Measurements from ENCODE around the gene RNF123.
"Not testable (repeated sequence)": the region's sequence is repeated elsewhere in the genome, so short reads cannot be mapped to it uniquely, and the experiment has no call there.

Gene RNF123

DNA sequence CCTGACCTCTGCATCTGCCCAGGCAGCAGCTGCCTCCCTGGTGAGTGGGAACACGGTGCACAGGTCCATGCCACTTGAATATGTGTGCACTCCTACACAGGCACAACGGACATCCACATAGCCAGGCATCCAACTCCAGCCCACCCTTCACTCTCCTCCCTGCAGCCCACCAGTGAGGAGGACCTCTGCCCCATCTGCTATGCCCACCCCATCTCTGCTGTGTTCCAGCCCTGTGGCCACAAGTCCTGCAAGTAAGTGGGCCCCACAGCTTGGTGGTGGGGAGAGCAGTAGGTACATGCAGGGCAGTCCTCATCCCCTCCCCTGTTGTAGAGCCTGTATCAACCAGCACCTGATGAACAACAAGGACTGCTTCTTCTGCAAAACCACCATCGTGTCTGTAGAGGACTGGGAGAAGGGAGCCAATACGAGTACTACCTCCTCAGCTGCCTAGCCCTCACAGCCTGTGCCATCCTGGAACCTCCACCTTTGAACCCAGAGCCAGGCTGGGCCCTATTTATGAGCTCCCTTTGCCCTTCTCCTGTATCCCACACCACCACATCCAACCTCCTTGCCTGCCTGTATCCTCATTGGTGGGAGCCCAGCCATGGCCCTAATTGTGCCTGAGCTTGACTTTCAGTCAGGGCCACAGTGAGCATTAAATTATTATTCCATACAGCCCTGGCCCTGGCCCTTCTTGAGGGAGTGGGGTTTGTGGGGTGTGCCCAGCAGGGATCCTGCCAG is 31.7 kb downstream of the RNF123 start:
- peak; percentile 13 for DNase-seq (ENCODE audit: low spot score)

DNA sequence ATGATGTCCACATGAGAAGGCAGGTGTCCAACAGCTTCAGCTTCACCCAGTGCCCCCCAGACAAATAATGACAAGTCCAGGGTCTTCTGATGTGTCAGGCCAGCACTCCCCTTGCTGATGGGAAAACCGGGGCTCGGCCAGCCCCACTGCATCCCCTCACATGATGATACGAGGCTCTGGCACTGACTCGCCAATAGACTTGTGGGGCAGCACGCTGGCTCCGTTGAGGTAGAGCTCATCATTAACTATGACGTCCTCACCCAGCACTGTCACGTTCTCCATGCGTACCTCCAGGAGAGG is 32.2 kb downstream of the RNF123 start:
- peak; percentile 6 for DNase-seq (ENCODE audit: low spot score)

DNA sequence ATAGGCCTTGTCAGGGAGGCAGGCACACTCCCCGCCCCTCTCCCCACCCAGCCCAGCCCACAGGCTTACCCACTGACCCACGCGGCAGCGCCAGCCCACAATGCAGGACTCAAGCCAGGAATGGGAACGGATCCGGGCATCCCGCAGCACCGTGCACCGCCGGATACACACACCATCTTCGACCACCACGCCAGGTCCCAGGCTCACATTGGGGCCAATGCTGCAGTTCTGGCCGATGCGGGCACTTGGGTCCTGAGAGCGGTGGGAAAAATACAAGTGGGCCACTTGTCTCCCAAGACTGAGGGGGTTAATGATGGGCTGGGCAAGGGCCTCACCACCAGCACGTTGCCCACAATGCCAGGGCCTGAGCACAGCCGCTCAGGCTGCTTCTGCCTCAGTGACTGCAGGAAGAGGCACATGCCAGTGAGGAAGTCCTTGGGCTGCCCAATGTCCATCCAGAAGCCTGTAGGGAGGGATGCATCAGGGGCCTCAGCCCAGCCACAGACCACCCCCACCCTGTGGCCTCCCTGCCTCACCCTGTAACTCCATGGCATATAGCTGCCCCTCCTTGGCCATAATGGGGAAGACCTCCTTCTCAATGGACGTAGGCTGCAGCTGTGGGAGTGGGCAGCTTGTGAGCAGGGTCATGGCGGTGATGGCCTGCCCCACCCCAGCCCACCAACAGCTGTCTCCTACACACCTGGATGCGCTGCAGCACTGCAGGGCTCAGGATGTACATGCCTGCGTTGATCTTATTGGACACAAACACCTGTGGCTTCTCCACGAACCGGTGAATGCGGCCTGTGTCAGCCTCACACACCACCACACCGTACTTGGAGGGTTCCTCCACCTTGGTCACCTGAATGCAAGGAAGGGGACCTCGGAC is 32.8 kb downstream of the RNF123 start:
- DNase-seq (ENCODE audit: low spot score) = peak; percentile 15

GRCh38 chr3:49722896-49723295 is 33.5 kb downstream of the RNF123 start:
- DNase-seq (ENCODE audit: low spot score) = peak; percentile 15

- peak; percentile 56 for DNase-seq (ENCODE audit: low spot score)
Measured at GRCh38 chr3:49723296-49723627, 33.9 kb downstream of the RNF123 start.

DNA sequence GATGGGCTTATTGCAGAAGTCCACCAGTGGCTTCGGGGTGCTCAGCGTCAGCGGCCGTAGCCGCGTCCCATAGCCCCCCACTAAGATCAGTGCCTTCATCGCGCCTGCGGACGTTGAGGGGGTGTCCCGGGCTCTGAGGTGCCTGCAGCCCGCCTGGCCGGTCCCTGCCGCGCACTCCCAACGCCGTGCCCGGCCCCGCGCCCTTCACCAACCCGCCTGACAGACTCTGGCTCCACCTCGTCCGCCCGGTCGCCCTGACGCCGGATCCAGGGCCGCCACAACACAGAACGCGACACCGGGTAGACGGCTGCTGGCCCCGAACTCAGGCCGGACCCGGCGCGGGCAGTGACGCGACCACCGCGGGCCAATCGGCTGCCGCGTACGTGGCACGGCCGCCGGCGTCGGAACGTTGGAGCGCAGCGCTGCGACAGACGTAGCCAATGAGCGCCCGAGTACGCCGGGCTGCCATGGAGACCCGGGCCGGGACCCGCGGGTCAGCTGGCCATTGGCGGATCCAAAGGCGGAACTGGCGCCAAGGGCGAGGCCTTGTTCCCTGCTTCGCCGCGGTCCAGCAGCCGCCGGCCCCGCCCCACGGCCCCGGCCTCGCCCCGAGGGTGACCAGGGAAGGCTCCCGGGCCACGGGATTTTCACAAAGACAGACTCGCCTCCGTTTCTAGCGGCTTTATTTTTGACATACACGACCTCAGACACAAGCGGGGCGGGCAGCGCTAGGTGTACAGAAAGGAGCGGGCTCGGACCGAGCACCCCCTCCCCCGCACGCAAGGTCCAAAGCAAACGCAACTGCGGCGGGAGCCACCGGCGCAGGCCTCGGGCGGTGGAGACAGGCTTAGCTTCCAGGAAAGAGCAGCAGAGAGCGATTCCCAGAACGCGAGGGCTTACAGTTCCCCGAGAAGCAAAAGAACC is 34.5 kb downstream of the RNF123 start, which contains the start of gene GMPPB:
Gene GMPPB, minus strand, starts transcription at position 324 of the 924 bp plus-strand sequence. Its CDS starts 225 bp downstream, at position 99.
- DNase-seq (ENCODE audit: low spot score) = peak; percentile 98

GRCh38 chr3:49724586-49724985 is 35.2 kb downstream of the RNF123 start:
- peak; percentile 47 for DNase-seq (ENCODE audit: low spot score)

- peak; percentile 23 for DNase-seq (ENCODE audit: low spot score)
Measured at GRCh38 chr3:49725906-49726681, 36.7 kb downstream of the RNF123 start.

DNA sequence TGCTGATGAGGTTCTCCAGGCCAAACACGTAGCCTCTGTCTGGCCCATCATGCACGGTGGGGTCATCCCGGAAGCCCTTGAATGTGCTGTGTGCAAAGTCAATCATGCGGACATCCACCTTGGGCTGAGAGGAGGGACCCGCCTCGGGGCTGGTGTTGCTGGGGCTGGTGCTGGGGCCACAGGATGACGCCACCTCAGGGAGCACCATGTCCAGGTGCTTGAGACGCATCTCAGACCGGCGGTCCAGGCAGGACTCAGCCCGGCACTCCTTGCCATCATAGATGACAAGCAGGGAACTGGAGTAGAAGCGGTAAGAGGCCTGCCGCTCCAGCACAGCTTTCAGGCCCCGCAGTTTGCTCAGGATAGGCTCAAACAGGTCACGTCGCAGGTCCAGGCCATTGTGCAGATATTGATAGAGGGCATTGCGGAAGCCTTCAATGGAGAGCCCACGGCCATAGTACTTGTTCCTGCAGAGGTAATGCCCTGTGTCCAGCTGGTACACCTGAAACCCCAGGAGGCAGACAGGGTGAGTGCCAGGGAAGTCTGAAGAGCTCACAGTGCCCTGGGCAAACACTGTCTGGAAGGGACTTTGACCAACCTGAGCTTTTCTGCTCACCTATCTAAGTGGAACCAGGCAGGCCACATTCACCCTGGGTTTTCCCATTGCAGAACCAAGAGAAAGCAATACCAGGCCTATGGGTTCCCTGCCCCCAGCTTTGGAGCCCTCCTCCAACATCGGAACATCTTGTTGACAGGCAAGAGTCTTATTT is 38.0 kb downstream of the RNF123 start:
- peak; percentile 15 for DNase-seq (ENCODE audit: low spot score)

- DNase-seq (ENCODE audit: low spot score) = peak; percentile 8
Measured at GRCh38 chr3:49727924-49728361, 38.6 kb downstream of the RNF123 start.

DNA sequence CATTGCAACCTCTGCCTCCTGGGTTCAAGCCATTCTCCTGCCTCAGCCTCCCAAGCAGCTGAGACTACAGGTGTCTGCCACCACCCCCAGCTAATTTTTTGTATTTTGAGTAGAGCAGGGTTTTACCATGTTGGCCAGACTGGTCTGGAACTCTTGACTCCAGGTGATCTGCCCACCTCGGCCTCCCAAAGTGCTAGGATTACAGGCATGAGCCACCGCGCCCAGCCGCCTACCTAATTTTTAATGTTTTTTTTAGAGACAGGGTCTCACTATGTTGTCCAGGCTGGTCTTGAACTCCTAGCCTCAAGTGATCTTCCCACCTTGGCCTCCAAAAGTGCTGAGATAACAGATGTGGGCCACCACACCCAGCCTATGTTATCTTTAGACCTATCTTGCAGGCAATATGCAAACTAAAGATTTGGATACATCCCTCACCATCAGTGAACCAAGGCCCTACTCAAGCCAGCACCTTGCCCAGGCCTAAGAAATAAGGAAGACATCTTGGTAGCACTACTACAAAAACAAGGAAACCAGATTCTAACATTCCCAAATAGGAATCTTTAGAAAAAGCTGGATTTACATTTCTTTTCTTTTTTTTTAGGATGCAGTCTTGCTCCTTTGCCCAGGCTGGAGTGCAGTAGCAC is 40.7 kb downstream of the RNF123 start:
- no peak for DNase-seq (ENCODE audit: low spot score)

- DNase-seq (ENCODE audit: low spot score) = no peak
Measured at GRCh38 chr3:49732597-49732996, 43.2 kb downstream of the RNF123 start.

DNA sequence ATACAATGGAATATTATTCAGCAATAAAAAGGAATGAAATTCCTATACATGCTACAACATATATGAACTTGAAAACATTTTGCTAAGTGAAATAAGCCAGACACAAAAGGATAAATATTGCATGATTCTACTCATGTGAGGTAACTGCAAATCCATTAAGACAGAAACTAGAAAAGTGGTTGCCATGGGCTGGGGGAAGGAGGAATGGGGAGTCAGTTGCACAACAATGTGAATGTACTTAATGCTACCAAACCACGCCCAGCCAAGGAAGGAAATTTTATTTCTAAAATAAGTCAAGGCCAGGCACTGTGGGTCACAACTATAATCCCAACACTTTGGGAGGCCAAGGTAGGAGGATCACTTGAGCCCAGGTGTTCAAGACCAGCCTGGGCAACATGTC is 44.2 kb downstream of the RNF123 start:
- no peak for DNase-seq (ENCODE audit: low spot score)

GRCh38 chr3:49734752-49735151 is 45.4 kb downstream of the RNF123 start:
- DNase-seq (ENCODE audit: low spot score) = no peak

GRCh38 chr3:49738067-49738713 is 48.8 kb downstream of the RNF123 start:
- no peak for DNase-seq (ENCODE audit: low spot score)

- no peak for DNase-seq (ENCODE audit: low spot score)
Measured at GRCh38 chr3:49740427-49740826, 51.1 kb downstream of the RNF123 start.

DNA sequence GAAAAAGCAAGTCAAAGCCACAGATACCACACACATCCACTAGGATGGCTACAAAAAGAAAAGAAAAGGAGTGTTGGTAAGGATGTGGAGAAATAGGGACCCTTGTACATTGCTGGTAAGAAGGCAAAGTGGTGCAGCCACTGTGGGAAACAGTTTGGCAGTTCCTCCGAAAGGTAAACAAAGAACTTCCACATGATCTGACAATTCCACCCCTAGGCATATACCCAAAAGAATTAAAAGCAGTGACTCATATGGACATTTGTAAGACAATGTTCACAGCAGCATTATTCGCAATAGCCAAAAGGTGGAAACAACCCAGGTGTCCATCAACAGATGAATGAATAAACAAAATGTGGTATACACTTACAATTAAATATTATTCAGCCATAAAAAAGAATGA is 56.6 kb downstream of the RNF123 start:
- no peak for DNase-seq (ENCODE audit: low spot score)

GRCh38 chr3:49747792-49748480 is 58.6 kb downstream of the RNF123 start:
- no peak for DNase-seq (ENCODE audit: low spot score)

GRCh38 chr3:49748874-49749273 is 59.5 kb downstream of the RNF123 start:
- not testable (repeated sequence) for DNase-seq (ENCODE audit: low spot score)

All from D341Med (cell line).